HepG2 (cell line): Measurements from ENCODE around the gene RASAL3.

Source experiments
- ARID2 ChIP-seq: sonication (generic); formaldehyde crosslinking; IDR thresholded peaks from 2 replicates; pipeline ENCODE4 v1.8.1; 2022; ENCODE audit warnings: mild to moderate bottlenecking, missing genetic modification reagents, borderline replicate concordance
- CBX5 ChIP-seq: sonication (generic); formaldehyde crosslinking; IDR thresholded peaks from 2 replicates; pipeline ENCODE4 v1.4.0; 2020; ENCODE audit warnings: missing genetic modification reagents, borderline replicate concordance
- CTCF ChIP-seq: sonication (generic); formaldehyde crosslinking; IDR thresholded peaks from 2 replicates; pipeline ENCODE4 v1.5.0; 2020; ENCODE audit warnings: mild to moderate bottlenecking, missing genetic modification reagents, moderate library complexity
- EZH2 ChIP-seq: conservative IDR thresholded peaks from 2 replicates; pipeline ENCODE4 v1.6.1; 2012; ENCODE audit warnings: mild to moderate bottlenecking, low read depth, low read length, moderate library complexity
- FOXA3 ChIP-seq: IDR thresholded peaks from 2 replicates; pipeline ENCODE4 v1.6.1; 2016; ENCODE audit warnings: missing genetic modification reagents, missing compliant biosample characterization
- HCFC1 ChIP-seq: fragments of 150-350 bp; IDR thresholded peaks from 2 replicates; pipeline ENCODE4 v1.6.1; 2014; ENCODE audit warnings: low read depth, low read length
- KLF15 ChIP-seq: sonication (generic); formaldehyde crosslinking; IDR thresholded peaks from 2 replicates; pipeline ENCODE4 v1.8.1; 2023; ENCODE audit warnings: borderline replicate concordance, mild to moderate bottlenecking, inconsistent platforms, missing genetic modification reagents, mixed read lengths
- NR2F1 ChIP-seq, 2 experiments: fragments of 450-650 bp in 1 of 2; formaldehyde crosslinking in 1 of 2; IDR thresholded peaks; 2 replicates each; pipeline versions ENCODE4 v1.5.0 to v1.6.1; 2016 to 2020; ENCODE audit warnings: mild to moderate bottlenecking in 1 of 2, missing compliant biosample characterization in 1 of 2, missing genetic modification reagents in 1 of 2, moderate library complexity in 1 of 2
- SIN3B ChIP-seq: fragments of 150-350 bp; IDR thresholded peaks from 2 replicates; pipeline ENCODE4 v1.6.1; 2014; ENCODE audit warnings: low read length
- SRF ChIP-seq: IDR thresholded peaks from 2 replicates; pipeline ENCODE4 v1.6.1; 2011; ENCODE audit warnings: mild to moderate bottlenecking, low read depth, low read length, moderate library complexity
- TBL1XR1 ChIP-seq: fragments of 150-350 bp; IDR thresholded peaks from 2 replicates; pipeline ENCODE4 v1.6.1; 2014; ENCODE audit warnings: borderline replicate concordance, low read length; ENCODE audit not compliant: partially characterized antibody
- ZNF557 ChIP-seq: sonication (generic); formaldehyde crosslinking; IDR thresholded peaks from 2 replicates; pipeline ENCODE4 v1.4.0; 2020; ENCODE audit warnings: missing genetic modification reagents

- TF ChIP-seq KLF15 (CRISPR knock-in tag) (no peak), CBX5 (CRISPR knock-in tag) (no peak), SRF (no peak), TBL1XR1 (no peak), SIN3B (no peak), EZH2 (no peak), ZNF557 (CRISPR knock-in tag) (no peak), NR2F1 (CRISPR knock-in tag; IDR thresholded peaks at IDR 0.05) (no peak), FOXA3 (CRISPR knock-in tag) (no peak), CTCF (CRISPR knock-in tag) (no peak), ARID2 (no peak), HCFC1 (no peak)
Measured at GRCh38 chr19:15404780-15405211, 59.5 kb downstream of the RASAL3 start.
